Mesenteric fat pad (tissue), 1 donor: ENCODE data around the gene RAB6B. TPM values are rescaled to one million over a fixed set of nuclear protein-coding genes. Genes with fewer than 3 reads are reported as not detected.
A peak's percentile ranks its signal among the peaks of the same experiment; 100 is the strongest.

Source experiments
- DNase-seq: peaks from one replicate; pipeline ENCODE4 v3.0.0-alpha.2; 2020; ENCODE audit warnings: low spot score
- total RNA-seq: library from RNA; stranded (reverse); fragmentation: NEBNext Ultra II Directional; extraction: Animal tissue kit (Norgen Biotek cat#: 25700); gene quantifications from one replicate; pipeline ENCODE4 v1.2.1, GENCODE V29; 2021
- donor health status: DM: yes; HTN: yes; CAD: no.

Gene RAB6B
- total RNA-seq, 1 donor from 2014 or later, result 64.8 TPM

DNA sequence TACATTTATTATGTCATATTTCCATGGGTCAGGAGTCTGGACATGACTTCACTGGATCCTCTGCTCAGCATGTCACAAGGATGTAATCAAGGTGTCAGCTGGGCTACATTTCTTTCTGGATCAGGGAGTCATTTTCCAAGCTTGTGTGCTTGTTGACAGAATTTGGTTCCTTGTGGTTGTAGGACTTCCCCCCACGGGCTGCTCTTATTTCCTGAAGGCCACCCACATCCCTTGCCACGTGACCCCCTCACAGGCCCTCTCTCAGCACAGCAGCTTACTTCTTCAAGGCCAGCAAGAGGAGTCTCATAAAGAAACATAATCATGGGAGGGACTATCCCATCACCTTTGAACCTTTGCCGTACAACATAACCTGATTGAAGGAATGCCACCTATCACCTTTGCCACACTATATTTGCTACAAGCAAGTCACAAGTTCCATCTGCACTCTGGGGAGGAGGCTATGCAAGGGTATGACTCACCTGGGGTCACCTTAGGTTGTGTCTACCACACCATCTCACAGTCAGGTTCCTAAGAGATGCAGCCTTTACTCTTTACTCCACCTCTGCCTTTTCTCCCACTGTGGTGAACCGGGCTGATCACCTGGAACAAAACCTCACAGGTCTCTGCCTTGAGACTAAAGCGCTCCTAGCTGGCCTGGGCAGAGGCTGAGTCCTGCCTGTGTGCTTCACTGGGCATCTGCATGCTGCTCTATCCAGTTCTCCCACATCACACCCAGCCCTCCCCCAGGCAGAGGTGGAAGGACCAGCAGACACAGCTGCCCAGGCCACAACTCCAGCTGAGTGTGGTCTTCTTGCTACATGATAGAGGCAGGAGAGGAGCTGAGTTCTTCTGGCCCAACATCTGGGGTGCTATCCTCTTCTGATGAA is 13.5 kb downstream of the RAB6B start:
- DNase-seq, result peak; percentile 73

DNA sequence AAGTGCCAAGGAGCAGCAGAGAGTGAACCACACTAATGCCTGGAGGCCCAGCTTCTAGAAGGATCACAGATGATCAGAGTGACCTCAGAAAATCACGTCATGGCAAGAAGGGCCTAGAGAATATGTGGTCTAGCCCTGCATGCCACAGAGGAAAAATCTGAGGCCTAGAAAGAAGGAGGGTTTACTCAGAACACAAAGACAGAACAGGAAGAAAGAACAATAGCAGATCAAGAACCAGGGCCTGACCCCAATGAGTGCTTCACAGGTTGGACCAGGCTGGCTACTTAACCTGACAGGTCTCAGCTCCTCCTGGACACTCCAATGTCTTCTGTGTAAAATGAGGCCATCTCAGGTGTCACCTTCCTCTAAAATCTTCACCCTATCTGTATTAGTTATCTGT is 14.2 kb downstream of the RAB6B start:
- DNase-seq, result no peak

DNA sequence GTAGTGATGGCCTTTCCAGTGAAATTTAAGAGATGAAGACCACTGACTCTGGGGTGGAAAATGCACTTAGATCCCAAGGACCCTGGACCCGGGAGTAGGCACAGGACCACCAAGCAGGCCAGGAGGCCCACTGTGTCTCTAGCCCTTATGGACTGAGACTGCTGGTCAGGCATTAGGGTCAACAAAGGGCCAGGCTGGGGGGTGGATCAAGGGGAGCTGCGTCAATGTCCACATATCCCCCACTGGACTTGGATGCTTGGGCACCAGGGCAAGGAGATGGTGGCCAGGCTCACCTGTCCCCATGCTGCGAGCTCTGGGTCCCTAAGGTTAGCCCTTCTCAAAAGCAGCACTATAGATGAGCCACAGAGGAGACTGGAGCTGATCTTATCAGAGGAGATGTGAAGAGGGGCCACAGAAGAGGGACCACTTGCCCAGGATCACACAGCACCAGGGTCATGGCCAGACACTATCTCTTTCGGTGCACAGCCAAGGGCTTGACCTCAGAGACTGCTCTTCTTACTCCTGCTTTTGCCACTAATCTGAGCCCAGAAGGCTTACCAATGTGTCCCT is 14.7 kb downstream of the RAB6B start:
- peak; percentile 67 for DNase-seq

DNA sequence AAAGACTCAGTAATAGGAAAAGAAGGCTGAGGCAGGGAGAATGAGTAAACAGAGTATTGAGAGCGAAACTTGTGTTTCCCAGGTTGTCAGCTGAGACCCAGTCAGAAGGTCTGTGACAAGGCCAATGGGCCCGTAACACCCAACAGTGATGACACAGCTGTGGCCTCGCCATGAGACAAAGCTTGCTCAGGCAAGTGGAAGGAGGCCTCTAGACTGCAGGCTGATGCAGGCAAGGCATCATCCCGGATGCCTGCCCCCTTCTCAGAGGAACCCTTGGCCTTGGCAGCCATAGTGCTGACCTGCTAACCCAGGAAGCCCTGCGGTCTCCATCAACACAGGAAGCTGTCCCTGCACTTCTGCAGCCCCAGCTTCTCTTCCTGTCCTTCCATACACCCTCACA is 15.4 kb downstream of the RAB6B start:
- peak; percentile 64 for DNase-seq

DNA sequence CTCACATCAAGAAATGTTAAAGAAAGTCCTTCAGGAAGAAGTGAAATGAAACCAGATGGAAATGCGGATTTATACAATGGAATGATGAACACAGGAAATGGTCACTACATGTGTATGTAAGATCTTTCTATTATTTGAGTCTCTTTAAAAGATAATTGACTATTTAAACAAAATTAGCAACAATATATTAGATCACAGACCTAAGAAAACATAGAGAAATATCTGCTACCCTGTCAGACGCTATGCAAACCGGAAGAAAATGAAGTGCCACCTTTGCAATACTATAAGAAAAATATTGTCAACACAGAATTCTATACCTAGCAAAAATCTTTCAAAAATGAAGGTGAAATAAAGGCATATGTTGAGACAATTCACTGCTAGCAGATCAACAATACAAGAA is 17.2 kb downstream of the RAB6B start:
- DNase-seq, result no peak

DNA sequence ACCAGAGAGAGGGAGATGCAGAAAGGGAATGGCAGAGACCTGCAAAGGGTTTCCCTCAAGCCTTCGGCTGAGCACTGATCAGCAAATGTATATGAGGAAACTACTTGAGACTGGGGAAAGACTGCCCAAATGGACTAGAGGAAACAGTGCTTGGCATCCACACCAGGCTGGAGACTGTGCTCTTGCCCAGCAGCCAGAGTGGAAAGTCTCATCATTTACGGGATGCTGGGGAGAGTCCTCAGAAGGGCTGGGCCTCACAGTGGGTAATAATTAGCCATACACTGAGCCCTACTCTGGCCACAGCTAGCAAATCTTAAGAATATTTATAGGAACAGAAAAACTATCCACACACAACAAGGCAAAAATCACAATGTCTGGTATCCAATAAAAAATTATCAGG is 18.5 kb downstream of the RAB6B start:
- DNase-seq, result peak; percentile 77

DNA sequence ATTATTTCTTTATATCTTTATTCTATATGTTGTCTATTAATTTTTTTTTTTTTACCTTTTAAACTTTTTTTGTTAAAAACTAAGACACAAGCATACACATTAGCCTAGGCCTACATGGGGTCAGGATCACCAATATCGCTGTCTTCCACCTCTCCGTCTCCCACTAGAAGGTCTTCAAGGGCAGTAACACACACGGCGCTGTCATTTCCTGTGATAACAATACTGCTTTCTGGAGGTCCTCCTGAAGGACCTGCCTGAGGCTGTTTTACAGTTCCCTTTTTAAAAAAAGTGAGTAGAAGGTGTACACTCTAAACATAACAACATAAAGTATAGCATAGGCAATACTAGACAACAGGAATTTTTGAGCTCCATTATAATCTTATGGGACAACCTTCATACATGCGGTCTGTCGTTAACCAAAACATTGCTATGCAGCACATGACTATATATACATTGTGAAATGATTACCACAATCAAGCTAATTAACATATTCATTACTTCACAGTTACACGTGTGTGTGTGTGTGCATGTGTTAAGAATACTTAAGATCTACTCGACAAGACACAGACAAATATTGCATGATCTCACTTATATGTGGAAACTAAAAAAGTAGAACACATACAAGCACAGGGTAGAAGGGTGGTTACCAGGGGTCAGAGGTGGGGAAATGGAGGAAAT is 20.8 kb downstream of the RAB6B start:
- DNase-seq, result no peak

DNA sequence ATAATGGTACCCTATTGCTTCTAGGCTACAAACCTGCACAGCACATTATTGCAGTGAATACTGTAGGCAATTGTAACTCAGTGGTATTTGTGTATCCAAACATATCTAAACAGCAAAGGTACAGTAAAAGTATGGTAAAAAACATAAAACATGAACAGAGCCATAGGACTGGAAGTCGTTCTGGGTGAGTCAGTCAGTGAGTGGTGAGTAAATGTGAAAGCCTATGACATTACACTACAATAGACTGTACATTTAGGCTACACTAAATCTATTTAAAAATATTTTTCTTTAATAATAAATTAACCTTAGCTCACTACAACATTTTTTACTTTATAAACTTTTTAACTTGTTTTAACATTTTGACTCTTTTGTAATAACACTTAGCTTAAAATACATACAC is 21.3 kb downstream of the RAB6B start:
- no peak for DNase-seq

DNA sequence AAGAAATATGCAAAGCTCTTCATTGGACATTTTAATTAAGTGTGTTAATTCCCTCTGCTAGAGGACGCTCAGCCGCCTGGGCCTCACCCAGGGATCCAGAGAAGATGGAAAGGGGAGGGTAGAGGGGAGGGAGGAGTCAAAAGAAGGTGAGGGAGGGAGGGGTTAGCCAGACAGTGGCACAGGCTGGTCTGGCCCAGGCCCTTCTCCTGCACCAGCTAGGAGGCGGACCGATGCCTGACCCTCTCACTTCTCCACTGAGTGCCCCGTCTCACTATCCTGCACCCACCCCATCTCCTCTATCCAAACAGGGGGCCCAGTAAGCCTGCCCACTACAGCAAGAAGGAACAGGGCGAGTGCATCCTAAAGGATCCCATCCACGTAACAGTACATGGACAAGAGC is 22.9 kb downstream of the RAB6B start:
- peak; percentile 43 for DNase-seq

DNA sequence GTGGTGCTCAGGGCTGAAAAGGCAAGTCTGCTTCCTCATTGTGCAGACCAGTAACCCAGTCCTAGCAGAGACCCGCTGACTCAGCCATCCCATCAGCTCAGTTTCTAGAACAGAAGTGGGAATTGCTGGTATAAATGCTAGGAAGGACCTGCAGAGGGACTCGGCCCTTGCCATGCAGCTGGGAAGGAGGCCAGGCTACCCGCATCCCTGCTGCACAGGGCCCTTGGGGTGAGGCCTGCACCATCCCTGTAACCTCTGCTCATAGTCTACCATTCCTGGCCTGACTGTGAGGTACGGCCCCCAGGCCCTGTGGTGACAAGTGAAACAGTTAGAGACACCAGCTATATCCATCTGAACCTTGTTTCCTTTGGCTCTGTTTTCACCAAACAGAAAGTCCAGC is 23.5 kb downstream of the RAB6B start:
- DNase-seq, result peak; percentile 86

DNA sequence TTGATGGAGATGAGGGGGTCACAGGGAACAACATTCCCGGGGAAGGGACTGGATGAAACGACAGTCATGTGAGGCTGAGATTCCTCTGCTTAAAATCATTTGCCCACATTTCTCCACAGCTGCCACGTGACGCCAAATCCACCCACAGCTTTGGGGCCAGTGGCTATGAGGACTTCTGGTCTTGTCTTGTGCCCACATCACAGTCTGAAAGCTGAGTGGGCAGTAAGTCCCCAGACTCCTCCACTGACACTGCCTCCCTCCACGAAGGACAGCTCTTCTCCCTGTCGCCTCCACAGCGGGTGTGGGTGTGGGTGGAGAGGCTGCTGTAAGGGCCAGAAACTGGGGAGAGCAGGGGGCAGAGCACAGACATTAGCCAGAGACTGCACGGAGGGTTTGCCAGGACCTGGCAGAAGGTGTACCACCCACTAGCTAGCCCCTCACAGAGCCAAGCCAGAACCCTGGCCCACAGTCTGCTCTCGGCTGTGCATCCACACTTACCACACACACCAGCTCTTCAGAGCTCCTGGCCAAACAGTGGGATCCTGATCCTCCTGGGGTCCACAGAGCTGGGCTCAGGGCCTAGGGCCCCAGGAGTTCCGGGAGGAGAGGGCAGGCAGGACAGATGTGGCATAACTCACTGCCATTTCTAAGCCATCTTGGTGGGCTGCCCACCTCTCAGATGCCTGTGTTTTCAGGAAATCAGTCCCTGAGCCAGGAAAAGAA is 24.2 kb downstream of the RAB6B start:
- peak; percentile 81 for DNase-seq

DNA sequence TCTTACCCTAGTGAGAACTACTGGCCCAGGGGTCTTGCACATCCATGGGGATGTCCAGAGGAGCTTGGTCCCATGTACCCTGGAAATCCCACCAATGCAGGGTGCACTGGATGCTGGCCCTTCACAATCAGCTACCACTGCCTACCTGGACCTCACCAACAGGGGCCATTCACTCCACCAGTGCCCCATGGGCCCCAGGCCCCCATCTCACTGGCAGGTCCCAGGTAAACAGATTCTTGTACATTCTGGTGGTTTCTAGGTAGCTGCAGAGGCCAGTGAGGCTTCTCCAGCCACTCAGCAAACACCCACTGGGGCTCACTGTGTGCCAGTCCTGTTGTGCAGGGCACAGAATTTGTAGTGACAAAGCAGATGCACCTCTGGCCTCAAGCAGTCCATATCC is 24.9 kb downstream of the RAB6B start:
- DNase-seq, result peak; percentile 73

DNA sequence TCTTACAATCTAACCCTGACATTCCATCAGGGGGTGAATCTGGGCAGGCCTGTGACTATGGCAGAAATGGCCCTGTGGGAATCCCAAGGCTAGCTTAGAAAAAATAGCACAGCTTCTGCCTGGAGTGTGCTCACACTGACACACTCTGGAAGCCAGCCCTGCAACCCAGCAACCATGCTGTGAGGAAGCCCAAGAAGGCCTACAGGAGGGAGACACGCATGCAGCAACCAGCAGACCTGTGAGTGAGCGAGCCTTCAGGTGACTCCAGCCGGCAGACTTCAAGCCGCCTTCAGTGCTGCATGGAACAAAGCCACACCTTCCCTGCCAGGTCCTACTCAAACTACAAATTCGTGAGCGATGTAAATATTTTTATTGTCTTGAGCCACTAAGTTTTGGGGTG is 26.1 kb downstream of the RAB6B start:
- DNase-seq, result peak; percentile 47

DNA sequence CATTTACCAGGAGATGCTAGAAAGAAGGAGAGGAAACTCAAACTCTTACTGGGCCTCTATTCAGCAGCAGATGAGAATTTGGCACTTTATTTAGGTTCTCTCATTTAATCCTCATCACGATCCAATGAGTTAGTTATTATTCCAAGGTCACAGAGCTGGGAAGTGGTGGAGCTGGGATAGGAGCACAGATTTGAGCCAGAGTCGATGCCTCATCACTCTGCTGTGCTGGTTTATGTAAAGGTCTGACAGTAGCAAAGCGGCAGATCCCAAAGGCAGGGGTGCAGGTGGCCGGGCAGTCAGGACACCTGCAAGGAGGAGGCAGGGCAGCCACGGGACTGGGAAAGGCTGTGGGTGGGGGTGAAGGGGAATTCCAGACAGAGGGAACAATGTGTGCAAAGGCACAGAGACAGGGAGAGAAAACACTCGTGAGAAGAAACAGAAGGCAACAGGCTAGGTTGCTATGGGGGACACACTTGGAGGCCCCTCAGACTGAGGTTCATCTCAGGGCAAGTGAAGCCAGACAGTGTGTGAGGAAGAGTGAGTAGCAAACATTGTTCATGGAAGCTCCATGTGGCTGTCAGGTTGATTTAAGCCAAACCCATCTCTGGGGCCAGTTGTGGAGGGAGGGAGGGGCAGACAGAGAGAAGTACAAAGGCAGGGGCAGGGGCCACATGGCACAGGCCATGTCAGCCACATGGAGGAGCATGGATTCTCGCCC is 26.8 kb downstream of the RAB6B start:
- peak; percentile 60 for DNase-seq

DNA sequence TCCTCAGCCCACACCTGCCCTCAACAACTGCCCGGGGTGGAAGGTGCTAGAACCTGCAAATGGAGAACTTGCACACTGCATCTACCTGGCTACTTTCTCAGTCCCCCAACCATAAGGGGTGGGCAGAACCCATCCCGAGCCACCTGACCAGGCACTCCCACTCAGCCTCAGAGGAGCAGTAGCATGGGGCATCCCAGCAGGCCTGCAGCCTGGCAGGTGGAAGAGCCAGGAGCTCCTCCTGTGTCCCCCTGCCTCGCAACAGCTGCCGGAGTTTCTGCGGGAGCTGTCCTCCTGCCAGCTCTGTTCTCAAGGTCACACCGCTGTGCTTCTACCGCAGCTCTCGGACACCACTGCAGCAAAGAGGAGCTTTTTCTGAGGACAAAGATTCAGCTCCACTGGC is 27.5 kb downstream of the RAB6B start:
- peak; percentile 65 for DNase-seq

DNA sequence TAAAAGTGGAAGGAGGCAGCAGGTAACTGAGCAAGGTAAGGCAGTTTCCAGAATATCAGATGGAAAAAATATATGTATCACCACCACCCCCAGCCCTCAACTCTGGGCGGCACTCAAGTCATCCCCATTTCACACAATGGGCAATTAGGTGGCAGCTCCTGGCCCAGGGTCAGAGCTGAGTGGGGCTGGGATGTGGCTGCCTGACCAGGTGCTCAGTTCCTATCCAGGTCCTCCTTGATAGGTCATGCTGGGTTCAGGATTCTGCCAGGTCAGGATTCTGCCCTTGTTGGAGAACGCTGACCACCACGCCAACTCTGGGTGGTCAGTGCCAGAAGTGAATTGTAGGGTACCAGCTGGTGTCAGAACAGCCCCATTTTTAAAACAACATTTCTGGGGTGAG is 29.5 kb downstream of the RAB6B start:
- DNase-seq, result peak; percentile 22

DNA sequence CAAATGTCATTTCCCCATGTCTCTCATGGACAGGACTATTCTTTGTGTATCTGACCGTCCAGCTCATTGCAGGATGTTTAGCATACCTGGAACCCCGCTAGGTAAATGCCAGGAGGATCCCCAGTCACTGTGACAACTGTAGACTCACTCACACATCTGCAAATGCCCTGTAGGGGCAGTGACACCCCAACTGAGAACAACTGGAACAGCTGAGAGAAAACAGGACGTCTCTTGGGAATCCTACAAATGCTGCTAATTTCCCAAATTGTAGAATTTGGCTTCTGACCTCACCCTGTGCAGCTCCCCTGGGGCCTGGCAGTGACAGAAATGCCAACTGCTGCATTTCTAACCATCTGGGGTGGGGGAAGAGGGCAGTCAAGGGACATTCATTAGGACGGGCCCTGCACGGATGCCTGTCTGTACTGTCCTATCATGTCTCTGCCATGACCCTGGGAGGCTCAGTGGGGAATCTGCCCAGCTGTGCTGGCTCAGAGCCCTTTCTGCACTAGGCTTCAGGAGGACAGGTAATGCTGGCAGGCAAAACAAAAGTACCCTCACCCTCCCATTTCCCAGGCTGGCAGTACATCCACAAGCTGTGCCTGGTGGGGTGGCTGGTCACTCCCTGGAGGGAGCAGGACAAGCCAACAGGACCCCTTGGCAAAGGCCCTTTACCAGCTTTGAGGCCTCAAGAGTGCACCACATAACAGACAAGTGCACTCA is 30.4 kb downstream of the RAB6B start:
- DNase-seq, result peak; percentile 85

DNA sequence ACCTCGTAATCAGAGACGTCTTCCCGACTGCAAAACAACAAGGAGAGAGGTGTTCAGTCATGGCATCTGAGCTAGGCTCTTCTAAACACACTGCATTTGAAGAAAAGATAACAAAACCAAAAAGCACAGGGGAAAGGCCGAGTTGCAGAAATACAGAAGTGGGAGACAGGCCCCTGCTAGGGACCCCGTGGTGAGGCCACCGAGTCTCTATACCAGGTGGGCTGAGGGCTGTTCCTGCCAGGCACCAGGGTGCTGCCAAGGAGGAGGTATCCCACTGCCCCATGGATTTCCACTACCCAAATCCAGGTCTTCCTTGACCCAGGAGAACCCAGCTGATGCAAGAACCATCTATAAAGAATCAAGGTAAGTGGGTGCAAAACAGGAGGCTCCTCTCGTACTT is 31.1 kb downstream of the RAB6B start:
- peak; percentile 35 for DNase-seq

DNA sequence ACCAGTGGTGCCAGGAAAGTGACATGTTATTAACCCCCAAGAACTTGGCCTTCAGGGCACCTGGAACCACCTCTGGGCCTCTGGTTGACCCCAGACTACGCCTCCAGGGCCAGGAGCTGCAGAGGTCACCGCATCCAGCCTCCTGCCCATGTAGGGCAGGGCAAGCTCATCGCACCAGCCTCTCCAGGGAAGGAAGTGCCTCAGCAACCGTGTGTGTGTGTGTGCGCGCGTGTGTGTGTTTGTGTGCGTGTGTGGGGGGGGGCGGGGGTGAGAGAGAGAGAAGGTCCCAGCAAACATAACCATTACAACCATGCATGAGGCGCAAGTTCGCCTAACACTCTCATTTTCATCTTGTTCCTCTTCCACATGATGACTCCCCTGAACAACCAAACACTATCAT is 31.8 kb downstream of the RAB6B start:
- peak; percentile 77 for DNase-seq

DNA sequence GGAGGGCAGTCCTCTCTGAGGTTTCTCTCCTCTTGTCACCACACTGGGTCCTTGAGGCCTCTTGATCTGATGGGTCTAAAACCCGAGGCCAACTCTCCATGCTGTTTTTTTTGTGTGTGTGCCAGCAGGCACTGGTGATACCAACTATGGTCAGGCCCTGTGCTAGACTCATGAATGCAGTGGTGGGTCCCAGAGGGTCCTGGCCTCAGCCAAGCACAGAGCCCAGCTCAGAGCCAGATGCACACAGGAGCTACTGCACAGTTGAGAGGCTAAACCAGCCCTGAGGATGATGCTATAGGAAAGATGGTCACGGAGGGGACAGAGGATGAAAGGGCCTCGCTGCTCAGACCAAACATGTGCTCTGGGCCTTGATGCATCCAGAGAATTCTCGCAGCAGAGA is 33.5 kb downstream of the RAB6B start:
- peak; percentile 57 for DNase-seq
